ENCODE results near the gene MICAL2.

DNA sequence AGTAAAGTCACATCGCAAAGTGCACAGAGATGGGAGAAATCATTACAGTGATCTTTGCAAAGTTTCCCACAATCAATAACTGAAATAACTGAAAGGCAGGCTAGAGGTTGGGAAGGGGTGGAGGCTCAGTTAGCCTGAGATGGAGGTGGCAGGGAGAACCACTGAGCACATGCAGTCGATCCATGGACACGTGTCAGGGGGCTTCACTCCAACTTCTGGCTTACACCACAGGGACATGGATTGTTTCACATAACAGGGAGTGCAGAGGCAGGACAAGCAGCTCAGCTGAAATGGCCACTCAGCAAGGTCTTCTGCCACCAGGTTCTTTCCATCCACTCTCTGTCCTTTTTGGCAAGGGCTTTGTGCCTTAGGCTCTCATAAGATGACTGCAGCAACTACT lies 35.1 kb upstream of the MICAL2 start:
- TF ChIP-seq, protein P1, sequence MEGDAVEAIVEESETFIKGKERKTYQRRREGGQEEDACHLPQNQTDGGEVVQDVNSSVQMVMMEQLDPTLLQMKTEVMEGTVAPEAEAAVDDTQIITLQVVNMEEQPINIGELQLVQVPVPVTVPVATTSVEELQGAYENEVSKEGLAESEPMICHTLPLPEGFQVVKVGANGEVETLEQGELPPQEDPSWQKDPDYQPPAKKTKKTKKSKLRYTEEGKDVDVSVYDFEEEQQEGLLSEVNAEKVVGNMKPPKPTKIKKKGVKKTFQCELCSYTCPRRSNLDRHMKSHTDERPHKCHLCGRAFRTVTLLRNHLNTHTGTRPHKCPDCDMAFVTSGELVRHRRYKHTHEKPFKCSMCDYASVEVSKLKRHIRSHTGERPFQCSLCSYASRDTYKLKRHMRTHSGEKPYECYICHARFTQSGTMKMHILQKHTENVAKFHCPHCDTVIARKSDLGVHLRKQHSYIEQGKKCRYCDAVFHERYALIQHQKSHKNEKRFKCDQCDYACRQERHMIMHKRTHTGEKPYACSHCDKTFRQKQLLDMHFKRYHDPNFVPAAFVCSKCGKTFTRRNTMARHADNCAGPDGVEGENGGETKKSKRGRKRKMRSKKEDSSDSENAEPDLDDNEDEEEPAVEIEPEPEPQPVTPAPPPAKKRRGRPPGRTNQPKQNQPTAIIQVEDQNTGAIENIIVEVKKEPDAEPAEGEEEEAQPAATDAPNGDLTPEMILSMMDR (IDR thresholded peaks at IDR 0.05): no peak
- TF ChIP-seq POLR2AphosphoS5 (IDR thresholded peaks at IDR 0.05): no peak
- no peak for TF ChIP-seq POLR2A (IDR thresholded peaks at IDR 0.05)
- no peak for TF ChIP-seq EP300 (IDR thresholded peaks at IDR 0.05)
